HG03378 (cell line): ENCODE measurements around the gene ETV7.
A peak's percentile ranks its signal among the peaks of the same experiment; 100 is the strongest.
"Not testable (repeated sequence)": the region's sequence is repeated elsewhere in the genome, so short reads cannot be mapped to it uniquely, and the experiment has no call there.

Source experiments
- ATAC-seq: cut with Tn5 transposase; IDR thresholded peaks from one replicate; pipeline ENCODE4 v1.9.1; 2021; ENCODE audit warnings: mild to moderate bottlenecking, moderate library complexity; ENCODE audit not compliant: unreplicated experiment

The ETV7 gene

GRCh38 chr6:36387440-36388303, at the start of gene ETV7:
ETV7 (minus strand) TSS chr6:36387669; CDS start chr6:36387541, 128 bp downstream.
- ATAC-seq, result no peak

GRCh38 chr6:36436466-36436865, 49.0 kb upstream of the ETV7 start:
- ATAC-seq, result no peak

DNA sequence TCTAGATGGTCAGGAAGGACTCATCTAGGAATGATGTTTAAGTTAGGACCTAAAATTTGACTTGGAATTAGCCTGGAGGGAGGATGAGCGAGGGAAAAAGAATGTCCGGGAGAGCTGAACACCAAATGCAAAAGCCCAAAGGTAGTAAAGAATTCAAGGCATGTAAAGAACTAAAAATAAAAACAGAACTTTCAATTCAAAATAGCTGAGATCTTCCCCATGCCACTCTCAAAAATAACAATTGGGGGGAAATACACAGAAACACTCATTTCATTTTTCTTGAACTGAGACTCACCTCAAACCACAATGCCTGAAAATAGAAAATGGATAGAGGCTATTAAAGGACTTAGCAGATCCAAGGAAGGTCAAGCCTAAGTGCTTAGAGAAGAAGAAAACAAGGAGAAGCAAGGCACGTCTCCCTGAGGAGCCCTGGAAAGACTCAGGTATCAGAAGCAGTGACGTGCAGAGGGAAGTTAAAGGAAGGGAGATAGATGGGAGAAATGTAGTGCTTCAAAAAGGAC, 44.7 kb upstream of the ETV7 start:
- ATAC-seq, result no peak

DNA sequence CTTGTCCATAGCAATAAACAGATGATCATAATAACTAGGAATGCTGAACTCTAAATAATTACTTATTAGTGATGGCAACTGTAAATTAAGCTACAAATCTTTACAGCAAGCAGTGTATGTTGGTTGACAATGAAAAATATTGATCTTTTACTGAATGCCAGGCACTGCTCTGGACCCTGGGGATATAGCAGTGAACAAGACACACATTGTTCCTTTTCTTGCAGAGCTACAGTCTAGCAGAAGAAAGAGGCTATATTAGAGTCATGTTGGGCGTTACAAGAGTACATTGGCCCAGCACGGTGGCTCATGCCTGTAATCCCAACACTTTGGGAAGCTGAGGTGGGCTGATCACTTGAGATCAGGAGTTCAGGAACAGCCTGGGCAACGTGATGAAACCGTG, 43.7 kb upstream of the ETV7 start:
- ATAC-seq, result no peak

GRCh38 chr6:36430351-36430750, 42.9 kb upstream of the ETV7 start:
- no peak for ATAC-seq

DNA sequence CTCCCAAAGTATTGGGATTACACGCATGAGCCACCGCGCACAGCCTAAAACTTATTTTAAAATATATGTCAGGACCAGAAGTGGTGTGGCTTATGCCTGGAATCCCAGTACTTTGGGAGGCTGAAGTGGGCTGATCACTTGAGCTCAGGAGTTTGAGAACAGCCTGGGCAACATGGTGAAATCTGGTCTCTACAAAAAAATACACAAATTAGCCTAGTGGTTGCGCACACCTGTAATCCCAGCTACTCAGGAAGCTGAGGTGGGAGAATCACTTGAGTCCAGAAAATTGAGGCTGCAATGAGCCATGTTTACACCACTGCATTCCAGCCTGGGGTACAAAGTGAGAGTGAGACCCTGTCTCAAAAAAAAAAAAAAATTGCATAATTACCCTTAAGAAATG, 41.4 kb upstream of the ETV7 start:
- ATAC-seq, result no peak

DNA sequence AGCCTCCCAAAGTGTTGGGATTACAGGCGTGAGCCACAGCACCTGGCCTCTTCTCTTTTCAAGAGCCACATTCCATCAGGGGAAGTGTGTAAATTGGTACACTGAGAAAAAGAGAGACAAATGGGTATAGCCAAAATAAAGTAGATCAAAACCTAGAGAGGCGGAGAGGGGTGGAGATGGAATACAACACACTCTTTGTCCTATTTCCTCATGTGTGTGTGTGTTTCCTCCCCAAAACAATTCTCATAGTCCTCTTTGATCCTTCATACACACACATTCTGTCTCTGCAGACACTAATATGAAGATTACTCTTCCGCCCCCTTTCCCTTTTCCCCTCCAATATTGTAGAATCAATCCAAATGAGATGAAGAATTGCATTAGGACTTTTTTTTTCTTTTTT, 39.2 kb upstream of the ETV7 start:
- ATAC-seq, result no peak

- peak; percentile 80 for ATAC-seq
Measured at GRCh38 chr6:36423101-36423824, 35.8 kb upstream of the ETV7 start.

- ATAC-seq, result no peak
Measured at GRCh38 chr6:36422714-36423100, 35.2 kb upstream of the ETV7 start.

GRCh38 chr6:36419310-36419709, 31.8 kb upstream of the ETV7 start:
- ATAC-seq, result no peak

DNA sequence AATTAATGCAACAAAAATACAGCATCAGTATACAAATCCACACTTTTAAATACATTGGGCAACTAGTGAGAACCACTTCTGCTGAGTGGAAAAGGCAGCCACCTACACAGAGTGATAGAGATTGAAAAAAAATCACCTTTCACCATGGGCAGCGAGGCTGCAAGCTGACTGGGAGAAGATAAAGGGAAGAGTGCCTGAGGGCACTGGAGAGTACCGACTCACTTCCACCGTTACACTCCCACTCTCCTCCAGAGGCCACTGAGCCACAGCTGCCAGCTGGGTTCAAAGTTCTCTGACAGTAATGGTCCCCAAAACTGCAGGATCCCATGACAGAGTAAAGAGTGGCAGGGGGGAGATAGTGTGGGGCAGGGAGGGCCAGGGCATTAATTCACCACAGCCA, 31.1 kb upstream of the ETV7 start:
- no peak for ATAC-seq

DNA sequence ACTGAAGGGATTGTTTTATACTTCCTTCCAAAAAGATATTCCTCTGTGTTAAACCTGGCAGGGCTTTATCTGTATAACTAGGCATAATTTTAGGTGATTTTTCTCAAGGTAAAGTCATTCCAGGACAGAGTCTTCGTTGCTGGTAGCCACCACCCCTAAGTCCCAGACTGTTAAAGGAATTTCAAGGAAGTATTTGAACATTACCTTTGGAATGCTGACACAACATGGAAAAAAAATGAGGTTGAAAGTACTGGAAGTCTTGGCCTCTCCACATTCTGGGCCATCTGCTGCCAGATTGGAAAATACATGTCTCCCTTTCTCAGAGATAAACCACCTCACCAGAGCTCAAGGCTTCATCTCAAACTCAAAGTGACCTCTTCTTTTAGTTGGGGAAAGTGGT, 27.0 kb upstream of the ETV7 start:
- no peak for ATAC-seq

- no peak for ATAC-seq
Measured at GRCh38 chr6:36413489-36414480, 26.3 kb upstream of the ETV7 start.

DNA sequence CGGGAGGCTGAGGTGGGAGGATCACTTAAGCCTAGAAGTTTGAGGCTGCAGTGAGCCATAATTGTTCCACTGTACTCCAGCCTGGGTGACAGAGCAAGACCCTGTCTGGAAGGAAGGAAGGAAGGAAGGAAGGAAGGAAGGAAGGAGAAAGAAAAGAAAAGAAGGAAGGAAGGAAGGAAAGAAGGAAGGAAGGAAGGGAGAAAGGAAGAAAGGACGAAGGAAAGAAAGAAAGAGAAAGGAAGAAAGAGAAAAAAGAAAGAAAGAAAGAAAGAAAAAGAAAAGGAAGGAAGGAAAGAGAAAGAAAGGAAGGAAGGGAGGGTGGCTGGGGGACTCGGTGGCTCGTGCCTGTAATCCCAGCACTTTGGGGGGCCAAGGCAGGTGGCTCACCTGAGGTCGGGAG, 22.2 kb upstream of the ETV7 start:
- ATAC-seq, result not testable (repeated sequence)

GRCh38 chr6:36404164-36404563, 16.7 kb upstream of the ETV7 start:
- no peak for ATAC-seq

DNA sequence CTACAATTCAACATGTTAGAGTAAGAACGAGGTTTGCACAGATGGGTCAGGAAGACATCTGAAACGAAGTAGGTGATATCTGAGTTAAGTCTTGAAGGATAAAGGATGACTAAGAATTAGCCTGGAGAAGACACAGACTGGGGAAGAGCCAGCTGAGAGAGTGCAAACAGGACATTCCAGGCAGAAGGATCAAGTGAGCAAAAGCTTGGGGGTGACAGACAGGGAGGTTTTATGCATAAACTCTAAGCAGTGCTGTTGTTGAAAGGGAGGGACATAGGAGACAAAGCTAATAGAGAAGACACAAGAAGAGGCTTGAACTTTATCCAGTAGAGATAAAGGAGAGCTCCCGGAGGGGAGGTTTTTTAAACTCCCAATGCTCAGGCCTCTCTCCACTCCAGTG, 15.0 kb upstream of the ETV7 start:
- no peak for ATAC-seq

DNA sequence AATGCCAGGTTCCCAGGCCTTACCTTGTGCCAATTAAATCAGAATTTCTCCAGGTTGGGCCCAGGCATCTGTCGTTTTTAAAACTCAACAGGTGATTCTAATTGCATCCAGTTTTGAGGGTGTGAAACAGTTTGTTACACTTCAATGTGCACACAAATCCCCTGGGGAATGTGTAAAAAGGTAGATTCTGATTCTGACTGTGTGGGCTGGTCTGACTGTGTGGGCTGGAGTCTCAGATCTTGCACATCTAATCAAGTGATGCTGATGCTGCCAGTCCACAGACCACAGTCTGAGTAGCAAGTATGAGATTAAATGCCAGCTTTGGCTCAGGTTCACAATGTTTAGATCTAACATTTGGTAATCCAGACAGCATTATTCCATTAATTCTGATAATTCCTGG, 12.5 kb upstream of the ETV7 start:
- ATAC-seq, result no peak

DNA sequence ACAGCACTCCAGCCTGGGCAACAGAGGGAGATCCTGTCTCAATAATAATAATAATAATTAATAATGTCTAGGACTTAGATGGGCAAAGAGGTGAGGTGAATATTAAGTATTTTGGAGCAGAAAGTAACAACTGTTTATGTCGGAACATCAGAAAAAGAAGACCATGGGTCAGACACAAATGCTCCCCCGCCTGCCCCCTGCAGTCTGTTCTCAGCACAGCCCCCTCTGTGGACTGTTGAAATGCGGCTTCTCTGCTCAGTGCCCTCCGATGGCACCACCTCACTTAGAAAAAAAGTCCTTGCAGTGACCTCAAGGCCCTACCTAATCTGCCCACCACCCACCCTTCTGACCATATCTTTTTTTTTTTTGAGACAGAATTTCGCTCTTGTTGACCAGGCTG, 5.2 kb upstream of the ETV7 start:
- no peak for ATAC-seq

DNA sequence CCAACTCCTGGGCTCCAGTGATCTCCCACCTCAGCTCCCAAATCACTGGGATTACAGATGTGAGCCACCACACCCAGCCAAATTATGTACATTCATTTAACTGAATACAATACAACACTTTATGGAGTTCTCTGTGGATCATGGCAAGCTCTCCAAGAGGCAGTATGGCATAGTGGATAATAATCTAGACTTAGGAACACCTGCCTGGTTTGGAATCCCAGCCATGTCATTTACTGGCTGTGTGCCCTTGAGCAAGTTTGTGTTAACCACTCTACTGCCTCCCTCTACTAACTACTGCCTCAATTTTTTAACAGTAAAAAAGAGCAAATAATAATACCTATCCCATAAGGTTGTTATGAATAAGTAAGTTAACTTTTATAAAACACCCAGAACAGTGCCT, 1.9 kb upstream of the ETV7 start:
- ATAC-seq, result no peak

GRCh38 chr6:36386495-36387439, 702 bp downstream of the ETV7 start:
- no peak for ATAC-seq
